Lung microvascular endothelial cell (primary cell): ENCODE data around the gene DUSP16. TPM values are rescaled to one million over a fixed set of nuclear protein-coding genes. Genes with fewer than 3 reads are reported as not detected.
"Not testable (repeated sequence)": the region's sequence is repeated elsewhere in the genome, so short reads cannot be mapped to it uniquely, and the experiment has no call there.

ENCODE experiments used
- DNase-seq, 2 donors: peaks; one replicate each; pipeline versions ENCODE4 v3.0.0 to v3.0.0-alpha.2; 2010; ENCODE audit warnings: low read depth in 2 of 2
- total RNA-seq: library from RNA; depleted of rRNA; stranded (reverse); fragments of >200 nt; gene quantifications from 2 replicates; pipeline ENCODE4 v1.2.1, GENCODE V29; 2014

Gene DUSP16
- total RNA-seq, 1 donor from 2014 or later = 5.8 TPM

DNA sequence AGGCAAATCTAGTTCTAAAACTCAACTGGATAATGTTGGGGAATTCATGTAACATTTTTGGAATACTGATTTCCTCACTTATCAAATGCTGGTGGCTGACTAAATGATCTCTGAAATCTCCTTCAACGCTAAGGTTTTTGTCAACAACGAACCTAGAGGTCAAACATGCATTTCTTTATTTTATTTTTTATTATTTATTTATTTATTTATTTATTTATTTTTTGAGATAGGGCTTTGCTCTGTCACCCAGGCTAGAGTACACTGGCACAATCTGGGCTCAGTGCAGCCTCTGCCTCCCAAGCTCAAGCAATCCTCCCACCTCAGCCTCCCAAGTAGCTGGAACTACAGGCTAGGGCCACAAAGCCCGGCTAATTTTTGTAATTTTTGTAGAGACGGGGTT, 64.5 kb downstream of the DUSP16 start:
- no peak for DNase-seq

- DNase-seq = no peak
Observed at GRCh38 chr12:12495536-12495935, 67.1 kb downstream of the DUSP16 start.

DNA sequence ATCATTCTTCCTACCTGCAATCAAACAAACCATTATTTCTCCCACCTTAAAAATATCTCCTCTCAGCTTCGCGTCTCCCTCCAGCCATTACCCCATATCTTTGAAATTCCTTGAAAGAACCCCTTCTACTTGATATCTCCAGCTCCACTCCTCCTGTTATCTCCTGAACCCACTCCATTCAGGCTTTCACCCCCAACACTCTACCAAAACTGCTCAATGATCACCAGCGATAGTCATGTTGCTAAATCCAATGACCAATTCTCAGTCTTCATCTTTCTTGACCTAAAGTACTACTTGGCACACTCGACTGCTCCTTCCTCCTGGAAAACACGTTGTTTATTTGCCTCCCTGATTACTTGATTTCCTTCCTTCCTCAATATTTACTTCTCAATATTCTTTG, 70.1 kb downstream of the DUSP16 start:
- DNase-seq = no peak

DNA sequence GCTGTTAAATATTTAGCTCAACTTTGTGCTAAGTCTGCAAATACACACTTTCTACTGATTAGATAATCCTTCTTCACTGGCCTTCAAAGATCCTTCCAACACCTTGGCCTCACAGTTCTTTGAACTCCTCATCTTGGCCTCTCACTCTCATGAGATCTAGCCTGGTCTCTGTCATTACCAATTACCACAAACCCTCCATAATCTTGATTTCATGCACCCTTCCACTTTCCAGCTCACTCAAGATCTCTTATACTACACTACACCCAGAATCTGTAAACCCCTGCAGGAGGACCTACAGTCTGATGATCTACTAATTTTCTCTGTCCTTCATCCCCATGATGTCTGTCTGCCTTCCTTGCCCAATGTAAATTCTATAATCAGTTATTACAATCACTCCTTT, 71.1 kb downstream of the DUSP16 start:
- no peak for DNase-seq

DNA sequence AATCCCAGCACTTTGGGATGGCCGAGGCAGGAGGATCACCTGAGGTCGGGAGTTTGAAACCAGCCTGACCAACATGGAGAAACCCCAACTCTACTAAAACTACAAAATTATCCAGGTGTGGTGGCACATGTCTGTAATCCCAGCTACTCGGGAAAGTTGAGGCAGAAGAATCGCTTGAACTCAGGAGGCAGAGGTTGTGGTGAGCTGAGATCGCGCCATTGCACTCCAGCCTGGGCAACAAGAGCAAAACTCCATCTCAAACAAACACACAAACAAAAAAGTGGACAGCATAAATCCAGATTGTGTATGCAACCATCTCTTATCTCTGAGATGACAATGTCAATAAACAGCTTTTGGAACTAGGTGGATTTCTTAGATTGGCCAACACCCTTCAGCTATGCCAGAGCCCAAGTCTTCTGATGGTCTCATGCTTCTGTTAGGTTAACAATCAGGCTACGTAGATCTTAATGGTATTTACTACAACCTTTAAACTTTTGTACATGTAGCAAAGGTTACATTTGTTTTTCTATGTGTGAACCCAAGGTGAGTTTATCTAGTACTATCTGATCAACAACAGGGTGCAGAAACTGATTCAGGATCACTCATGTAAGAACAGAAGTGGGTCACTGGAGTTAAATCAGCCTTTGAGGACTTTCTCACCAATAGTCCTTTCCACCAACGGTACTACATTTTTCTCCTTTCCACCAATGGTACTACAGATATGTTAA, 73.7 kb downstream of the DUSP16 start:
- DNase-seq = no peak

DNA sequence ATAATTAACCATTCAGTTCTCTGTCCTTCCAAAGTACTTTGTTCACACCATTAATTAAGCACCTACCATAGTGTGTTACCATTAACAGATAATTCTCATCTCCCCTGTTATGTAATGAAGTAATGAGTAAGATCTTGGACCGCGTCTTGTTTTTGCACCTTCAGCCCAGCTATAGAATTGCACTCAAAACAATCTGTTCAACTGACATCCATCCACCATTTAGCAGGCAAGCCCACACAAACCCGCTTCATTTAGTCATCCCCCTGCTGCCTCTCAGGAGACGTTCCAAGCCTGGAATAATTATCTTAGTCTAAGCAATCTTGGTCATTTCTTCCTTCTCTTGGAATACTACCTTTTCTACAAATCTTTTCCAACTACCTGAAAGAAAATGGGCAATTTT, 74.4 kb downstream of the DUSP16 start:
- DNase-seq = no peak

- DNase-seq = no peak
Observed at GRCh38 chr12:12487490-12487889, 75.2 kb downstream of the DUSP16 start.

DNA sequence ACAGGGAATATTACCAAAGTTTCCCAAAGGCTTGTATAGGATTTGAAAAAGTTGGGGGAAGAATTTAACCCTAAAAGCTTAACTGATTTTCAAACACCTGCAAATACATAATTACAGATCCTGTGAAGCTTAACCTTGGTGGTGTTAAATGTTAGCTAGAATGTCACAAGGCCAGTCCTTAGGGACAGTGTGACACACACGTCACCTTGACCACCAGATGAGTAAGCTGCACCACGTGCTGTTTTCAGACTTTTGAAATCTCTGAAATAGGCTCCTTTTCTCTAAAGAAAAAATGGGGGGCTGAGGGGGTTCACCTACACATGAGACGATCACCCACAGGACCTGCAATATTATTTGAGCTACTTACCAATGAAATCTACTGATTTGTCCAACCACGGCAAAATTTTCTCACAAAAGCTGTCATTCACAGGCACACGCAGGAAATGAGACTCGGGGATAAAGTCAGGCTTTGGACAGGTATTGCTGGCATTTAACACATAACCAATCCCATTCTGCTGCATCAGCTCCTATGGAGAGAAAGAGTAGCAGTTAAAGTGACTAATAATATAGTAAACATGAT, 75.9 kb downstream of the DUSP16 start:
- DNase-seq = no peak

DNA sequence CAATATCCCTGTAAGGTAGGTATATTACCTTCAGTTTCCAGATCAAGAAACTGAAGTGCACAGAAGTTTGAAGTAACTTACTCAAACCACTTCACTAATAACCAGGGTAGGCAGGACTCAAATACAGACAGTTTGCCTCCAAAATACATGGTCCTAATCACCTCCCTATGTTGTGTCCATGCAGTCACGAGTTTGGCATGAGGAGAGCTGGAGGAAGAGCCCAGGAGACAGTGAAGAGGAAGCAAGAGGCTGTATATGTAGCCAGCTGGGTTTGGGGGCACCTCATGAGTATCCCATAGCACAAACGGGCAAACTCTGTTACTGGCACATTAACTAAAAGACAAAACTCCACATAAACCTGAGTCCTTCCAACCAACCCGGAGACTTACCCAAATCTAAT, 79.2 kb downstream of the DUSP16 start:
- DNase-seq = no peak

GRCh38 chr12:12482959-12483358, 79.7 kb downstream of the DUSP16 start:
- DNase-seq = no peak

- no peak for DNase-seq
Observed at GRCh38 chr12:12482150-12482761, 80.4 kb downstream of the DUSP16 start.

- peak in 1 of 2 donors; percentile 73 for DNase-seq
Observed at GRCh38 chr12:12481631-12482030, 81.0 kb downstream of the DUSP16 start.

- no peak for DNase-seq
Observed at GRCh38 chr12:12480074-12480473, 82.6 kb downstream of the DUSP16 start.

- DNase-seq = no peak
Observed at GRCh38 chr12:12477532-12477890, 85.2 kb downstream of the DUSP16 start.

DNA sequence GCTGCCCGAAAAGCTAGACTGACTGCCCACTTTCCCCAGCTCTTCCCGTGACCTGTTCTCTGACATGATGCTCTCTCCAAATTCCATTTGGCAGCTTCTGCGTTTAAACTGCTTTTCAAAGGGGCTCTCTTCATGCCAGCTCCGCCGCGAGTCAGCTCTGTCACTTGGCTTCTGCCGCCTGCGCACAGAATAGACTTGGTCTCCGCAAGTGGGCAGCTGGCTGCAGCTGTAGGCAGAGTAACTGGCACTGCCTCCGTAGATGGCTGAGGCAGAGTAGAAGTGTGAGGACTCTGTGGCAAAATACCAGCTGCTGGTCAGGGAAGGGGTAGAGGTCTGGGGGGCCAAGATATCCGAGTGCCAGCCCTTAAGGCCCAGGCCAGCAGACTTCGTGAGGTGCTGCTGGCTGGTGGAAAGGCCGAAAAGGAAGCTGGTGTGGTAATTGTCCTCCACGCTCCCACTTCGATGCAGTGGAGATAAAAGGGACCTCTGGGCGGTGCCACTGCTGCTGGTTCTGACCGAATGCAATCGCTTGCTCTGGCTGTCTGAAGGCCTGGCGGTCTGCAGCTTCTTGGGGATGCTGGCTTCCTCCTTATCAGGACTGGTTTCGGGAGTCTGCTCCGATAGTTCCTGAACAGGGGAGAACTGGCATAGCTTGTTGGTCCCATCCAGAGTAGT, 85.7 kb downstream of the DUSP16 start:
- DNase-seq = no peak

DNA sequence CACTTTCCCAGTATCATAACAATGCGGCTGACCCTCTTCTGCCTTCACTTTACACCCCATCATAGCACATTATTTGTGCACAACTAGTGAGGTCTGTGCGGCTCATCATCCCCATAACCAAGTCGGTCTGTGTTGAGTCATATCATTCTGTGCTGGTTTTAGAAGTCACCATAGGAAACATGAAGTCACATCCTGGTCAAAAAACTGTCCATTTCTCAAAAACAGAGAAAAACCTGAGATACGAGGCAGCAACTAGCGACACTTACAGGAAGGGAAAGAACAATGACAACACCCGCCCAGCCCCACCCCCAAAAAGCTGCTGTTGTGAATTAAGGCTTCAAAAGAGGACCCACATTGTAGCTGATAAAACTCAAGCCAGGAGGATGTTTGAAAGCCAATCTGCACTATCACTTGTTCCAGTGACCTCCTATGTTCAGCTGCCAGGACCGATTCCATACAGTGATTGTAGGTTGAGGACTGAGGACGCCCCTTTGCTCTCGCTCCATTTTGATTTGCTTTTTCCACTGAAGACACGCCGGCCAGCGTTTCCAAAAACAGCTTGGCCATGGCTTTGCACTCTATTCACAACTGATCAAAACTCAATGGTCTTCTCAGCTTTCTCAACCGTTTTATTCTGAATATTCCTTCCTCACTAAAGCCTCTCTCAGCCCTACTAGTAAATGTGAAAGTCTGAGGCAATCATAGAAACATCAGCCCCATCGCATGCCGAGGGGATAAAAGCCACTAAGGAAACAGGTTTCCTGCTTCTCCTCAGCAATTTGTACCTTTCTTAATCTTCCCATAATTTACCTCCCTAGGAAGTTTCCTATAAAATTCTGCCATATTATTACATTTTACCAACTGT, 87.5 kb downstream of the DUSP16 start:
- DNase-seq = peak; percentile 76 to 93

- no peak for DNase-seq
Observed at GRCh38 chr12:12474471-12474928, 88.2 kb downstream of the DUSP16 start.

GRCh38 chr12:12473223-12473622, 89.4 kb downstream of the DUSP16 start:
- no peak for DNase-seq

- not testable (repeated sequence) for DNase-seq
Observed at GRCh38 chr12:12471982-12472961, 90.4 kb downstream of the DUSP16 start.

- peak in 1 of 2 donors; percentile 31 for DNase-seq
Observed at GRCh38 chr12:12470751-12471306, 91.8 kb downstream of the DUSP16 start.
